HepG2 (cell line): ENCODE results near the gene ABCA2. TPM values are rescaled to one million over a fixed set of nuclear protein-coding genes. Genes with fewer than 3 reads are reported as not detected.

Source experiments
- DR1 ChIP-seq: sonication (generic); formaldehyde crosslinking; IDR thresholded peaks from 2 replicates; pipeline ENCODE4 v1.8.0; 2021; ENCODE audit warnings: mild to moderate bottlenecking, missing genetic modification reagents, inconsistent platforms
- EED ChIP-seq: sonication (generic); formaldehyde crosslinking; IDR thresholded peaks from 2 replicates; pipeline ENCODE4 v1.5.0; 2020; ENCODE audit warnings: mild to moderate bottlenecking, missing genetic modification reagents
- MED8 ChIP-seq: sonication (generic); formaldehyde crosslinking; IDR thresholded peaks from 2 replicates; pipeline ENCODE4 v1.8.1; 2023; ENCODE audit warnings: mild to moderate bottlenecking, missing genetic modification reagents; ENCODE audit not compliant: insufficient replicate concordance
- NAIF1 ChIP-seq: sonication (generic); formaldehyde crosslinking; IDR thresholded peaks from 2 replicates; pipeline ENCODE4 v1.5.0; 2020; ENCODE audit warnings: mild to moderate bottlenecking, missing genetic modification reagents, borderline replicate concordance
- NFRKB ChIP-seq: fragments of 450-650 bp; IDR thresholded peaks from 2 replicates; pipeline ENCODE4 v1.6.1; 2017
- SALL1 ChIP-seq: sonication (generic); formaldehyde crosslinking; IDR thresholded peaks from 2 replicates; pipeline ENCODE4 v1.8.0; 2022; ENCODE audit warnings: mild to moderate bottlenecking, missing genetic modification reagents
- SATB2 ChIP-seq: sonication (generic); formaldehyde crosslinking; IDR thresholded peaks from 2 replicates; pipeline ENCODE4 v1.5.0; 2020; ENCODE audit warnings: missing genetic modification reagents
- SKI ChIP-seq: fragments of 450-650 bp; IDR thresholded peaks from one replicate; pipeline ENCODE4 v1.6.1; 2018; ENCODE audit warnings: mild to moderate bottlenecking; ENCODE audit not compliant: partially characterized antibody
- SP4 ChIP-seq: sonication (generic); formaldehyde crosslinking; IDR thresholded peaks from 2 replicates; pipeline ENCODE4 v1.8.1; 2023; ENCODE audit warnings: mild to moderate bottlenecking, missing genetic modification reagents
- TARDBP ChIP-seq: sonication (generic); formaldehyde crosslinking; IDR thresholded peaks from 2 replicates; pipeline ENCODE4 v1.8.0; 2022; ENCODE audit warnings: mild to moderate bottlenecking, missing genetic modification reagents
- ZBTB43 ChIP-seq: sonication (generic); formaldehyde crosslinking; conservative IDR thresholded peaks from 2 replicates; pipeline ENCODE4 v1.4.0; 2020; ENCODE audit warnings: missing genetic modification reagents
- ZFP90 ChIP-seq: sonication (generic); formaldehyde crosslinking; IDR thresholded peaks from 2 replicates; pipeline ENCODE4 v1.8.0; 2022; ENCODE audit warnings: missing genetic modification reagents, mild to moderate bottlenecking, inconsistent platforms, borderline replicate concordance
- ZNF549 ChIP-seq: sonication (generic); formaldehyde crosslinking; IDR thresholded peaks from 2 replicates; pipeline ENCODE4 v1.5.0; 2020; ENCODE audit warnings: missing genetic modification reagents
- ZNF570 ChIP-seq: sonication (generic); formaldehyde crosslinking; IDR thresholded peaks from 2 replicates; pipeline ENCODE4 v1.4.0; 2020; ENCODE audit warnings: mild to moderate bottlenecking, missing genetic modification reagents, borderline replicate concordance
- polyA plus RNA-seq, 8 experiments: library from polyadenylated mRNA; depleted of rRNA in 3 of 8; stranded (reverse) in 7 of 8; unstranded in 1 of 8; fragments of >200 nt; fragmentation: Illumina TruSeq in 4 of 8; extraction: Trizol in 4 of 8; gene quantifications; 2 replicates each; pipeline versions ENCODE4 v1.2.1 to v1.2.3, GENCODE V29; 2011 to 2016; ENCODE audit warnings: low read depth in 4 of 8, missing spikeins in 1 of 8, mixed read lengths in 1 of 8; ENCODE audit not compliant: insufficient read depth in 1 of 8
- total RNA-seq, 5 experiments: library from RNA; depleted of rRNA; stranded (reverse); fragments of >200 nt; fragmentation: Illumina TruSeq; extraction: Trizol; gene quantifications; 2 replicates each; pipeline ENCODE4 v1.2.3, GENCODE V29; 2016; ENCODE audit warnings: low read depth in 1 of 5
- TF ChIP-seq, protein P1 (sequence below): sonication (generic); formaldehyde crosslinking; IDR thresholded peaks from 2 replicates; pipeline ENCODE4 v1.8.1; 2022; ENCODE audit warnings: mild to moderate bottlenecking, missing genetic modification reagents
- TF ChIP-seq, protein P2 (sequence below): sonication (generic); formaldehyde crosslinking; IDR thresholded peaks from 2 replicates; pipeline ENCODE4 v1.5.0; 2020; ENCODE audit warnings: missing genetic modification reagents

Gene ABCA2
- total and polyA plus RNA-seq, 2 of the 13 experiments (the other 11 are each of a cell fraction or from before 2014, with no cell fraction given), result 2.9 to 19.2 TPM

DNA sequence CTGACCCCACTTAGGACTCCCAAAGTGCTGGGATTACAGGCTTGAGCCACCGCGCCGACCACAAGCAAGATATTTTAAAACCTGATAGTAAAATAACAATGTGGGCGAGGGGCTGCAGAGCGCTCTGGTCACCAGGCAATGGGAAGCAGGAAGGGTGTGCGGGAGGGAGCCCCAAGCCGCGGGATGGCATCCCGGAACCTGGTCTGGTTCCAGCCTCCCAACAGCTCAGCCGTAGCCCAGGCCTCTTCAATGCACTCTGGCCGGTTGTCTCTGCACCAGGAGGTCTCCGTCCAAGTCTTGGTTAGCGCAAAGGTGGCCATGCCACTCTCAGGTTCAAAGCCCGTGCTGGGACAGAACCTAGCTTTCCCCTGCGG, 48.6 kb upstream of the ABCA2 start (continued):
- TF ChIP-seq, protein P1, sequence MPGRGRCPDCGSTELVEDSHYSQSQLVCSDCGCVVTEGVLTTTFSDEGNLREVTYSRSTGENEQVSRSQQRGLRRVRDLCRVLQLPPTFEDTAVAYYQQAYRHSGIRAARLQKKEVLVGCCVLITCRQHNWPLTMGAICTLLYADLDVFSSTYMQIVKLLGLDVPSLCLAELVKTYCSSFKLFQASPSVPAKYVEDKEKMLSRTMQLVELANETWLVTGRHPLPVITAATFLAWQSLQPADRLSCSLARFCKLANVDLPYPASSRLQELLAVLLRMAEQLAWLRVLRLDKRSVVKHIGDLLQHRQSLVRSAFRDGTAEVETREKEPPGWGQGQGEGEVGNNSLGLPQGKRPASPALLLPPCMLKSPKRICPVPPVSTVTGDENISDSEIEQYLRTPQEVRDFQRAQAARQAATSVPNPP (CRISPR knock-in tag), result no peak
- TF ChIP-seq EED (CRISPR knock-in tag) (0 out of 2 replicates have a peak, but pooled peaks have one; percentile 50), ZNF570 (CRISPR knock-in tag) (no peak), TARDBP (CRISPR knock-in tag) (no peak), SATB2 (no peak), SP4 (CRISPR knock-in tag) (no peak), NAIF1 (no peak), SKI (no peak), SALL1 (CRISPR knock-in tag) (0 out of 2 replicates have a peak, but pooled peaks have one; percentile 24), MED8 (no peak), ZBTB43 (CRISPR knock-in tag) (no peak), ZFP90 (CRISPR knock-in tag) (no peak), DR1 (CRISPR knock-in tag) (no peak), ZNF549 (CRISPR knock-in tag) (no peak), NFRKB (no peak)
- TF ChIP-seq, protein P2, sequence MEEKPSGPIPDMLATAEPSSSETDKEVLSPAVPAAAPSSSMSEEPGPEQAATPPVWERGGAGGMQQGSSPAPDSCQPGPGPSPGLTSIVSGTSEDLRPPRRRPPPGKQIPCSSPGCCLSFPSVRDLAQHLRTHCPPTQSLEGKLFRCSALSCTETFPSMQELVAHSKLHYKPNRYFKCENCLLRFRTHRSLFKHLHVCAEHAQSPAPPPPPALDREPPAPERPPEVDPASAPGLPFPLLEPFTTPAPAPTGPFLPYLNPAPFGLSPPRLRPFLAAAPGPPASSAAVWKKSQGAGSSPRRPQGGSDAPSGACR (CRISPR knock-in tag), result no peak
